GM23248 (cell line): ENCODE measurements around the gene SCAI. TPM values are rescaled to one million over a fixed set of nuclear protein-coding genes. Genes with fewer than 3 reads are reported as not detected.

Experiments used
- DNase-seq: peaks from one replicate; pipeline ENCODE4 v3.0.0-alpha.2; 2015
- H2AFZ ChIP-seq: fragments of 200-600 bp; sonication (generic); 2 replicates; pipeline ENCODE4 v1.6.1; 2016; ENCODE audit warnings: antibody characterized with exemption
- H3F3A ChIP-seq: fragments of 200-600 bp; sonication (generic); 2 replicates; pipeline ENCODE4 v1.6.1; 2016; ENCODE audit warnings: mild to moderate bottlenecking, antibody characterized with exemption, mixed run types; ENCODE audit not compliant: insufficient read depth
- H3K27ac ChIP-seq: fragments of 200-600 bp; sonication (generic); 2 replicates; pipeline ENCODE4 v1.5.1; 2016; ENCODE audit warnings: mild to moderate bottlenecking
- H3K27me3 ChIP-seq: fragments of 200-600 bp; sonication (generic); replicated peaks from 2 replicates; pipeline ENCODE4 v1.6.1; 2016; ENCODE audit warnings: mild to moderate bottlenecking; ENCODE audit not compliant: insufficient read depth
- H3K36me3 ChIP-seq: fragments of 200-600 bp; sonication (generic); 2 replicates; pipeline ENCODE4 v1.6.1; 2016; ENCODE audit warnings: low read depth, mild to moderate bottlenecking
- H3K4me1 ChIP-seq: fragments of 200-600 bp; sonication (generic); 2 replicates; pipeline ENCODE4 v1.6.1; 2016; ENCODE audit warnings: mild to moderate bottlenecking; ENCODE audit not compliant: insufficient read depth
- H3K4me2 ChIP-seq: fragments of 200-600 bp; sonication (generic); one replicate; pipeline ENCODE4 v1.6.1; 2016; ENCODE audit warnings: mild to moderate bottlenecking; ENCODE audit not compliant: unreplicated experiment
- H3K4me3 ChIP-seq: fragments of 200-600 bp; sonication (generic); 2 replicates; pipeline ENCODE4 v1.5.1; 2016; ENCODE audit warnings: mild to moderate bottlenecking
- H3K79me2 ChIP-seq: fragments of 200-600 bp; sonication (generic); 2 replicates; pipeline ENCODE4 v1.6.1; 2016; ENCODE audit warnings: mild to moderate bottlenecking; ENCODE audit not compliant: insufficient read depth
- H3K9ac ChIP-seq: fragments of 200-600 bp; sonication (generic); 2 replicates; pipeline ENCODE4 v1.6.1; 2016; ENCODE audit warnings: mild to moderate bottlenecking
- H3K9me2 ChIP-seq: fragments of 200-600 bp; sonication (generic); 2 replicates; pipeline ENCODE4 v1.6.1; 2016; ENCODE audit warnings: mixed run types, mild to moderate bottlenecking, moderate library complexity; ENCODE audit not compliant: insufficient read depth
- H3K9me3 ChIP-seq: fragments of 200-600 bp; sonication (generic); one replicate; pipeline ENCODE4 v1.6.1; 2017; ENCODE audit warnings: low read depth
- H4K20me1 ChIP-seq: fragments of 200-600 bp; sonication (generic); 2 replicates; pipeline ENCODE4 v1.6.0; 2016; ENCODE audit not compliant: insufficient read depth
- EZH2 ChIP-seq: fragments of 200-600 bp; sonication (generic); IDR thresholded peaks from 2 replicates; pipeline ENCODE4 v1.6.1; 2018; ENCODE audit warnings: antibody characterized with exemption, mild to moderate bottlenecking; ENCODE audit not compliant: insufficient read depth, poor library complexity, severe bottlenecking
- EZH2phosphoT487 ChIP-seq: fragments of 200-600 bp; sonication (generic); IDR thresholded peaks from 2 replicates; pipeline ENCODE4 v1.6.1; 2018; ENCODE audit warnings: antibody characterized with exemption, moderate library complexity, mild to moderate bottlenecking, low read depth; ENCODE audit not compliant: insufficient read depth
- WGBS, 2 experiments: methylation state at CpG; one replicate each; pipeline ENCODE4 v1.1.6; 2015 to 2017; ENCODE audit warnings: low lambda C conversion rate in 2 of 2, low coverage in 1 of 2; ENCODE audit errors: missing lambda C conversion rate in 2 of 2; 5-methylcytosine and 5-hydroxymethylcytosine counted together
- in situ Hi-C: fragments of 300-500 bp; cut with MboI; formaldehyde crosslinking; loops from 2 replicates; pipeline ENCODE4 v1.15.0; 2020
- polyA plus RNA-seq: library from polyadenylated mRNA; unstranded; fragments of >200 nt; fragmentation: Nextera tagmentation; extraction: Ambion mirVana; gene quantifications from 2 replicates; pipeline ENCODE4 v1.2.1, GENCODE V29; 2016
- total RNA-seq: library from RNA; depleted of rRNA; stranded (reverse); fragments of >200 nt; shearing (Covaris generic); gene quantifications from 2 replicates; pipeline ENCODE4 v1.2.3, GENCODE V29; 2014

SCAI gene
- total and polyA plus RNA-seq, 2 experiments from 2014 or later: 3.0 TPM

DNA sequence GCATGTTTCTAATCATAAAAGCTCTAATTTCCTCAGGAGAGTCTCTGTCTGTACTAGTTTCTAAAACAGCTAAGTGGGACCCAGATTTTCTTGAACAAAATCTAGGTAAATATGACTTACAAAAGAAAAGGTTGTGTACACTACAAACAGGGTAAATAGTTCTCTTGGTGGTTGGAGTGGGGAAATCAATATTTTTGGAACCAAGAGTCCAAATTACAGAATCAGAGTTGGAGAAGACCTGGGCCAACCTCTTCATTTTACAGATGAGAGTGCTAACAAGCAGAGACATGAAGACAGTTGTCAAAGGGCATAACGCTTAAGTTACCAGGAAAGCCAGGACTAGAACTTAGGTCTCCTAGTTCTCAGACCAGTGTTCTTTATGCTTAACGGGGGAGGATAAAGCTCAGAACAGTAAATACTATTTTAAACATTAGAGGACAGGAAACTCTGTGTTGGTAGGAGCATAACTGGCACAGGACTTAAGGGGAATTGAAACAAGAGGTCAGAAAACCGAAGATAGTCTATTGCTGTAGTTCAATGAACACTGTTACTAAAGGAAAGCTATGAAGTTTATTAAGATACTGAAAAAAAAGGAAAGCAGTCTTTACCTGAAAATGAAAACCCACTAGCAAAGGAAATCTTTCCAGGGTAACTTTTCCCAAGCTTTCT, 193.1 kb downstream of the SCAI start:
- Histone ChIP-seq H3F3A (no peaks in the 10 kb centered on the region), H3K9me3 (no peaks in the 10 kb centered on the region), H3K36me3 (no peaks in the 10 kb centered on the region), H3K4me1 (no peaks in the 10 kb centered on the region), H3K27ac (no peak overlapping the region), H4K20me1 (no peaks in the 10 kb centered on the region), H3K9me2 (no peaks in the 10 kb centered on the region), H3K9ac (no peak overlapping the region), H3K27me3 (no peaks in the 10 kb centered on the region), H3K79me2 (no peaks in the 10 kb centered on the region), H3K4me2 (no peak overlapping the region), H3K4me3 (no peak overlapping the region), H2AFZ (no peak overlapping the region)
- no peak for DNase-seq
- WGBS, 2 experiments: 95 to 97% methylated on average over 3 of the region's 3 CpGs
- TF ChIP-seq EZH2: no peak
- no peak for TF ChIP-seq EZH2phosphoT487
- in situ Hi-C loops: no loop called here

DNA sequence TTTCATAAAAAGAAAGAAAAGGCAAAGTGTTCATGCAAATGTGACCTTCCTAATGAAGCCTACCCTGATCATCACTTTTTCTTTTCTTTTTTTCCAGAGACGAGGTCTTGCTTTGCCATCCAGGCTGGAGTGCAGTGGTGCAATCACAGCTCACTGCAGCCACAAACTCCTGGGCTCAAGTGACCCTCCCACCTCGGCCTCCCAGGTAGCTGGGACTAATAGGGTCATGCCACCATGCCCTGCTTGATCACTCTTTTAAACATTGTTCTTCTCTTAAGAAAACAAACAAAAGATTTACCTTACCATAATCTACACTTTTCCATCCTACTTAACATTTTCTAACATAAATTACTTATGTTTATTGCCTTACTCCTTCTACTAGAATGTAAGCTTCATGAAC, 193.9 kb downstream of the SCAI start:
- H3K27me3 ChIP-seq: no peaks in the 10 kb centered on the region
- DNase-seq: no peak
- H3K9me2 ChIP-seq: no peaks in the 10 kb centered on the region
- no peaks in the 10 kb centered on the region for H3K79me2 ChIP-seq
- H3K4me3 ChIP-seq: no peak overlapping the region
- TF ChIP-seq EZH2phosphoT487 (no peak), EZH2 (no peak)
- in situ Hi-C loops: loop anchor here (25.0 kb wide), 1 partner anchor 188 kb away; the partner anchor contains the start of gene SCAI
- no peak overlapping the region for H2AFZ ChIP-seq
- H3K27ac ChIP-seq: no peak overlapping the region
- H4K20me1 ChIP-seq: no peaks in the 10 kb centered on the region
- no peaks in the 10 kb centered on the region for H3K36me3 ChIP-seq
- no peaks in the 10 kb centered on the region for H3K9me3 ChIP-seq
- no peaks in the 10 kb centered on the region for H3F3A ChIP-seq
- H3K4me1 ChIP-seq: no peaks in the 10 kb centered on the region
- H3K4me2 ChIP-seq: no peak overlapping the region
- H3K9ac ChIP-seq: no peak overlapping the region
- 83 to 98% methylated on average over 2 of the region's 2 CpGs for WGBS, 2 experiments

GRCh38 chr9:124947727-124948391, 195.5 kb downstream of the SCAI start:
- no peaks in the 10 kb centered on the region for H4K20me1 ChIP-seq
- no peak overlapping the region for H3K27ac ChIP-seq
- H3K9ac ChIP-seq: no peak overlapping the region
- H3K27me3 ChIP-seq: no peaks in the 10 kb centered on the region
- peaks cover 4% of the 10 kb centered on the region; the same call in 1 of the 2 replicates for H3K79me2 ChIP-seq
- no peak overlapping the region for H2AFZ ChIP-seq
- no peak for DNase-seq
- no peaks in the 10 kb centered on the region for H3K9me2 ChIP-seq
- H3K36me3 ChIP-seq: no peaks in the 10 kb centered on the region
- TF ChIP-seq EZH2phosphoT487 (no peak), EZH2 (no peak)
- 73 to 75% methylated on average over 5 of the region's 5 CpGs for WGBS, 2 experiments
- 0 out of 2 replicates have a peak, but pooled peaks cover under 1% of the 10 kb centered on the region for H3K4me1 ChIP-seq
- H3K4me2 ChIP-seq: no peak overlapping the region
- in situ Hi-C loops: loop anchor here (25.0 kb wide), 1 partner anchor 189 kb away; the partner anchor contains the start of gene SCAI
- no peaks in the 10 kb centered on the region for H3K9me3 ChIP-seq
- H3K4me3 ChIP-seq: no peak overlapping the region
- H3F3A ChIP-seq: no peaks in the 10 kb centered on the region

DNA sequence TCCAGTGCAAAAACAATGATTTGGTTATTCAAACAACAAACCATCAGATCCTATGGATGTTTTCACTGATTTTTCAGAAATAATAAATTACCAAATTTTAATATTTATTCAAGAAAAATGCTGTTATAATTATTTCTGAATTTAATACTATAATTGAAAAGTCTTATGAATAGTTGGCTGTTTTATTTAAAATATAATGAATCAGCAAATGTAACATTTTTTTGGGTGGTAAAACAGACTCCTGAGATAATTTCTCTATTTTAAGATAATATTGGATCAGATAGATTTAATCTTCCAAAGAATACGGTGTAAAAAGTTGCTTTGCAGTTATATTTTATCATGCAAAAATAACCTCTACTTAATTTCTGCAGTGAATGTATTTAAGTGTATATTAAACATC, 197.2 kb downstream of the SCAI start:
- Histone ChIP-seq H3K9me3 (no peaks in the 10 kb centered on the region), H3K9ac (no peak overlapping the region), H3K9me2 (no peaks in the 10 kb centered on the region), H3K36me3 (no peaks in the 10 kb centered on the region), H3K4me3 (no peak overlapping the region), H3F3A (peaks cover 10% of the 10 kb centered on the region), H3K4me1 (peaks cover 10% of the 10 kb centered on the region; the same call in 1 of the 2 replicates), H3K27me3 (no peaks in the 10 kb centered on the region), H4K20me1 (no peaks in the 10 kb centered on the region), H3K4me2 (no peak overlapping the region), H2AFZ (no peak overlapping the region), H3K27ac (no peak overlapping the region), H3K79me2 (peaks cover 8% of the 10 kb centered on the region; the same call in 1 of the 2 replicates)
- no peak for DNase-seq
- in situ Hi-C loops: loop anchor here (25.0 kb wide), 1 partner anchor 191 kb away; the partner anchor contains the start of gene SCAI
- WGBS, 2 experiments: 97 to 100% methylated on average over 1 of the region's 1 CpG
- TF ChIP-seq EZH2: no peak
- TF ChIP-seq EZH2phosphoT487: no peak
